GM19452 (cell line): ENCODE measurements around the gene ZKSCAN2.

ENCODE experiments used
- ATAC-seq: cut with Tn5 transposase; IDR thresholded peaks from one replicate; pipeline ENCODE4 v1.9.1; 2021; ENCODE audit not compliant: unreplicated experiment

ZKSCAN2 gene

GRCh38 chr16:25224731-25225319, 32.8 kb downstream of the ZKSCAN2 start:
- no peak for ATAC-seq

GRCh38 chr16:25223964-25224363, 33.7 kb downstream of the ZKSCAN2 start:
- ATAC-seq = no peak

DNA sequence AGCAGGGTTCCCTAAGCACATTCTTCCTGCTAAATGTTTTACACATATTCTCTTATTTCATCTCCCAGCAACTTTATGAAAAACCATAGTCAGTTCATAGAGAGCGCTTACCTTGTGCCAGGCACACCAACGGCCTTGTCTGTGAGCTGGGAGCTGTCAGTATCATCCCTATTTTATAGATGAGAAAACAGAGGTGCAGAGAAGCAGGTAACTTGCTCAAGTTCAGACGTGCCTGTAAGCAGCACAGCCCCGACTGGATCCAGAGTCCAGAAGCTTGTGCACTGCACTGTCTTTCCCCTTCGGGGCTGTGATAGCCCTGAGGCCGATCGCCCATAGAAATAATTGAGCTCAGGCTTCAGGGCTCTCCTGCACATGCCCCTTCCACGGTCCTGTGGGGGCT, 34.7 kb downstream of the ZKSCAN2 start:
- ATAC-seq = no peak

DNA sequence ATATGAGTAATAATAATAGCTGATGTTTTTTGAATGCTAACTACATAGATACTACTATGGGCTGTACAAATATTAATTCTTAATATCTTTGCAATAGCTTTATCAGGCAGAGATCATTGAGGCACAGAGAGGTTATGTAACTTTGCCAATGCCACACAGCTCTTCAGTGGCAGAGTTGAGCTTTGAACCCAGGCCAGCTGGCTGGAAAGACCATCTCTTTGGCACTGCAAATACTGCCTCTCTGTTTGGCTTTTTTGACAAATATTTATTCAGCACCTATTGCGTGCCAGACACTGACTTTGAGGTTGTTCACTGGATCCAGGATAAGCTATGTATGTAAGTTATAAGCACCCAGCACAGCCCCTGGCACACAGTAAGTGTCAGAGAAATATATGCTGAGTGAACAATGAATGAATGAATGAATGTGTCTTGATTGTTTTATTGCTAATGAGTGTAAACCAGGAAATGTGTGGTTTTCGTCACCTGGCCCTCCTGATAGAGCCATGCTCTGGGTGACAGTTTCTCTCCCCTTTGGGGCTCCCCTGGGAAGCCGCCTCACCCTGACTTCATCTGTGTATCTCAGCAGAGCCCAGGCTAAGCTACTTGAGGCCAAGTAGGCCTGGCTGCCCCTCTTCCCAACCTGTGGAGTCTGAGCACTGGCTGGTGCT, 38.4 kb downstream of the ZKSCAN2 start:
- ATAC-seq = no peak

DNA sequence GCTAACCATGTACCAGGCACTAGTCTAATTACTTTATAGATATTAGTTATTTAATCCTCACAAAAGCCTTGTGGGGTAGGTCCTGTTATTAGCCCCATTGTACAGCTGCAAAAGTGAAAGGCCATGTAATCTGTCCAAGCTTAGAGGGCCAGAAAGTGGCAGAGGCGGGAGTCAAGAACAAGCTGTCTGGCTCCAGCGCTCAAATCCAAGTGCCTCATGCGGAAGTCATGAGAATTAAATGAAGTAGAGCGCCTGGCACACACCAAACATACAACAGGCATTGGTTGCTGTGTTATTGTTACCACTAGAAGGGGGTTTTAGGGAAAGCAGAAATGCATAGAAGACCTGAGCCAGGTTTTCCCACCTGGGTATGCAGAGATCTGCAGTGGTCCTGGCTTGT, 39.7 kb downstream of the ZKSCAN2 start:
- no peak for ATAC-seq

DNA sequence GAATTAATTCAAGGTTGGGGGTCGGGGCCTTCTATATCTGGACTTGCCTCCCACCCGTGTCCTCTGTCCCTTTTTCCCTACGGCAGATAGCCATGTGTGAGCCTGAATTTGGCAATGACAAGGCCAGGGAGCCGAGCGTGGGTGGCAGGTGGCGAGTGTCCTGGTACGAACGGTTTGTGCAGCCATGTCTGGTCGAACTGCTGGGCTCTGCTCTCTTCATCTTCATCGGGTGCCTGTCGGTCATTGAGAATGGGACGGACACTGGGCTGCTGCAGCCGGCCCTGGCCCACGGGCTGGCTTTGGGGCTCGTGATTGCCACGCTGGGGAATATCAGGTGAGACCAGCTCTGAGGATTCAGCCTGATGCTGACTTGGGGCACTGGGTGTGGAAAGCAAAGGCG, 40.5 kb downstream of the ZKSCAN2 start:
- no peak for ATAC-seq

- ATAC-seq = no peak
Measured at GRCh38 chr16:25213709-25214397, 43.8 kb downstream of the ZKSCAN2 start.

DNA sequence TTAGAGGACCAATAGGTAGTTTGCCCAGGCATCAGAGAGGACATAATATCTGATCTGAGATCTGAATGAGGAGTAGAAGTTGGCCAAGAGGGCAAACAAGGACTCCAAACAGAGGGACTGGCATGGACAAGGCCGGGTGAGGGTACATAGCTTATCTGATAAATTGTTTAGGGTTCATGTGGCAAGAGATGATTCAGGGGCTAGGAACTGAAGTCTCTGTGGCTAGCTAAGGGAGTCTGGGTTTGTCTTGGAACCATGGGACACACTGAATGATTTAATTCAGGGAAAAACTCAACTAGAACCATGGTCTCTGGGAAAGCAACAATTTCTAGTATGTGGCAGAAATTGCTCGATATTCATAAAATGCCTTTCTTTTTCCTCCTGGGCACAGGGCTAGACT, 45.0 kb downstream of the ZKSCAN2 start:
- ATAC-seq = no peak

DNA sequence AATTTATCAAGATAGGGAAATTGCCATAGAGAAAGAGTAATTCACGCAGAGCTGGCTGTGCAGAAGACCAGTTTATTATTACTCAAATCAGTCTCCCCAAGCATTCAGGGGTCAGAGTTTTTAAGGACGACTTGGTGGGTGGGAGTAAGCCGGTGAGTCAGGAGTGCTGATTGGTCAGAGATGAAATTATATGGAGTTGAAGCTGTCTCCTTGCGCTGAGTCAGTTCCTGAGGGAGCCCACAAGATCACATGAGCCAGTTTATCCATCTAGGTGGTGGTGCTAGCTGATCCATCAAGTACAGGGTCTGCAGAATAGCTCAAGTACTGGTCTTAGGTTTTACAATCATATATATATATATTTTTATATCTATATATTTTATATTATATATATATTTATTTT, 46.9 kb downstream of the ZKSCAN2 start:
- no peak for ATAC-seq

- no peak for ATAC-seq
Measured at GRCh38 chr16:25199457-25199856, 58.2 kb downstream of the ZKSCAN2 start.

- ATAC-seq = no peak
Measured at GRCh38 chr16:25198021-25198420, 59.6 kb downstream of the ZKSCAN2 start.

- ATAC-seq = no peak
Measured at GRCh38 chr16:25194273-25194878, 63.3 kb downstream of the ZKSCAN2 start.

DNA sequence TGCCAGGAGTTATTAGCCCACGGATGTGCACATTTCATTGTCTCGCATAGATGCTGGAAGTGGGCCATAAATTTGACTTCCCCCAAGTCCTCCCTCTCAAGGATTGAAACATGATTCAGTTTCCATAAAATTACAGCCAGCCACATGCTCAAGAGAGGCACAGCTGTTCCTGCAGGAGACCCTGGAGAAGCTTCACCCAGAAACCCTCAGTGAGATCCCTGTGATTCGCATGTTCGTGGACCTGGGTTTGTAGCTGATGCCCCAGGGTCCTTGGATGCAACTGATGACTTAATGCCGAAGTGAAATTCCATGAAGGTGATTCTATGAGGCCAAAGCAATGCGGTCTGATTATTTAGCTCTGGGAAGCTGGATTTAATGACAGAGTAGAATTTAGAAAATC, 65.5 kb downstream of the ZKSCAN2 start:
- ATAC-seq = no peak

GRCh38 chr16:25189305-25189704, 68.3 kb downstream of the ZKSCAN2 start:
- no peak for ATAC-seq

- ATAC-seq = no peak
Measured at GRCh38 chr16:25187491-25187795, 70.2 kb downstream of the ZKSCAN2 start.
